LNCAP (cell line): ENCODE results near the gene SCN4B.

Experiments used
- TF ChIP-seq, protein P1 (sequence below): fragments of 450-650 bp; IDR thresholded peaks from 2 replicates; pipeline ENCODE4 v1.5.1; 2017; ENCODE audit warnings: mild to moderate bottlenecking

Gene SCN4B

DNA sequence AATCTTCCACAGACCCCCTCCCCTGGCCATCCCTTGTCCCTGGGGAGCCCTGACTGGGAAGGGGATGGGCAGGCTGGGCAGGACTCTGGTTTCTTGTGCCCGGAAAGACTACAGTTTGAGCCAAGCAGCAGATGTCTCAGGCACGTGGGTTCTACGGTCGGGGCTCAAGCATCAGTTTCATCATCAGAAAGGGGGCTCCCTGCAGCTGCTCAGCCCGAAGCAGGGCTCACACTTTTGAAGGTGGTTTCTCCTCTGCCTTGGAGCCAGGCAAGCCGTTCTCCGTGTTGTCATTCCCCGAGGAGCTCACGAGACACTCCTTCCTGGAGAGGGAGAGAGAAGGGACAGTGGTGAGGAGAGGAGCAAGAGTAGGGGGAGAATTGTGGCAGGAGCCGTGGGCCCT, 15.8 kb downstream of the SCN4B start:
- TF ChIP-seq, protein P1, sequence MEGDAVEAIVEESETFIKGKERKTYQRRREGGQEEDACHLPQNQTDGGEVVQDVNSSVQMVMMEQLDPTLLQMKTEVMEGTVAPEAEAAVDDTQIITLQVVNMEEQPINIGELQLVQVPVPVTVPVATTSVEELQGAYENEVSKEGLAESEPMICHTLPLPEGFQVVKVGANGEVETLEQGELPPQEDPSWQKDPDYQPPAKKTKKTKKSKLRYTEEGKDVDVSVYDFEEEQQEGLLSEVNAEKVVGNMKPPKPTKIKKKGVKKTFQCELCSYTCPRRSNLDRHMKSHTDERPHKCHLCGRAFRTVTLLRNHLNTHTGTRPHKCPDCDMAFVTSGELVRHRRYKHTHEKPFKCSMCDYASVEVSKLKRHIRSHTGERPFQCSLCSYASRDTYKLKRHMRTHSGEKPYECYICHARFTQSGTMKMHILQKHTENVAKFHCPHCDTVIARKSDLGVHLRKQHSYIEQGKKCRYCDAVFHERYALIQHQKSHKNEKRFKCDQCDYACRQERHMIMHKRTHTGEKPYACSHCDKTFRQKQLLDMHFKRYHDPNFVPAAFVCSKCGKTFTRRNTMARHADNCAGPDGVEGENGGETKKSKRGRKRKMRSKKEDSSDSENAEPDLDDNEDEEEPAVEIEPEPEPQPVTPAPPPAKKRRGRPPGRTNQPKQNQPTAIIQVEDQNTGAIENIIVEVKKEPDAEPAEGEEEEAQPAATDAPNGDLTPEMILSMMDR: no peak

DNA sequence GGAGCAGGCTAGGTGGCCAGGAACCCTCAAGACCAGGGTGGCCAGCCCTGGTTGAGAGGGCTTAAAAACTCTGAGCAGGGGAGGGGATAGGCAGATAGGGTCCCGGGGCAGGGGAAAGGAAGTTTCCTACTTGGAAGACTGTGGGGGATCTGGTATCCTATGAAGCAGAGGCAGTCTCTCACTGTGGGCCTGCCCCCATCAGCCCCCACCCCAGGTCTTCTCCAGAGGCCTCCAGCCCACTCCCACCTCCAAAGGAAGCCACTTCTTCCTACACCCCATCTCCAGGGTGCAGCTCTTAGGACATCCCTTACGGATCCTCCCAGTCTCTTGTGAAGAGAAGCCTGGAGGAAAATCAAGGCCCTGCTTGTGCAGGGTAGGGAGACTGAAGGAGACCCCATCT, 16.3 kb downstream of the SCN4B start:
- TF ChIP-seq, protein P1: no peak

DNA sequence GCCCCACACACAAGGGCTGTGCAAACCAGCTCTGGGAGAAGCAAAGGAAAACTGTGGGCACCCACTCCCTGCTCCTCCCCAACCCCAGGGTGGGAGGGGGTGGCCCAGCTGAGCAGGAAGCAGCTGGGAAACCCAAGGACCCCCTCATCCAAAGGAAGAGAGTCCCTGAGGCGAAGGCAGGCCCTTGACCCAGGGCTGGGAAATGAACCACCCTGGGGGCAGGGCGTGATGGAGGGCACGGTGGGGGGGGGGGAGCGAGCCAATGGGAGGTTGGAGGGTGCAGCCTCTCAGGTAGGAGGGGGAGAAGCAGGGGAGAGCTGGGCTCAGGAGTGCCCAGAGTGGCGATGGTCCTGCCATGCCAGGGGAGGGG, 16.8 kb downstream of the SCN4B start:
- TF ChIP-seq, protein P1: no peak

DNA sequence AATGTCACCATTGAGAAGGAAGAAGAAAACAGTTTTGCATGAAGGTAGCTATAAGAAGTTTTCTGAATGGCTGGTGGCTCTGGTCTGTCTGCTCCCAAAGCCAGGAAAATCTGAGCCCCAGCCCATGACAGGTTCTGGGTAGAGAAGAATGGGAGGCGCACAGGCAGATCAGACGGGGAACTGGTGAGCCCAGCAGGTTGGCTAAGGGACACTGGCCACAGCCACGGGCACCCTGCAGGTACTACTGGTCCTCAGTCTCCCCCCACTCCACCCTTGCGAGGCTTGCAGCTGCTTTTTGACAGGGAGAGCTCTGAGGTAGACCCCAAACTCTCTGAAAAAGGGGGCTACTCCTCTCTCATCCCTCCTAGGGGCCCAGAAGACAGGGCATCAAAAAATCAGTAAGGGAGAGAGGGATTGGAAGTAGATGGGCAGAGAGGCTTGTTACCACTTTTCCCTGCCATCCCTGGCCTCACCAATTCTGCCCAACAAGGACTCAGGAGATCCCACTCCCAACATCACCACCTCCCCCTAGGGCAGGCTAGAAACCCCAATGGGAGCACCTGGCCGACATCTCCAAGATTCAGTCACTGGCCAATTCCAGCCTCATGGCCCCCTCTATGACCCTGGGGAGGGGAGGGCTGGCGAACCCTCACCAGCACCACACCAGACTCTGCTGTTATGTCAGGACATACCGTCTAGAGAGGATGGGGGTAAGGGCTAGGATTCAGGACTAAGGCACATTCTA, 17.4 kb downstream of the SCN4B start:
- TF ChIP-seq, protein P1: no peak

DNA sequence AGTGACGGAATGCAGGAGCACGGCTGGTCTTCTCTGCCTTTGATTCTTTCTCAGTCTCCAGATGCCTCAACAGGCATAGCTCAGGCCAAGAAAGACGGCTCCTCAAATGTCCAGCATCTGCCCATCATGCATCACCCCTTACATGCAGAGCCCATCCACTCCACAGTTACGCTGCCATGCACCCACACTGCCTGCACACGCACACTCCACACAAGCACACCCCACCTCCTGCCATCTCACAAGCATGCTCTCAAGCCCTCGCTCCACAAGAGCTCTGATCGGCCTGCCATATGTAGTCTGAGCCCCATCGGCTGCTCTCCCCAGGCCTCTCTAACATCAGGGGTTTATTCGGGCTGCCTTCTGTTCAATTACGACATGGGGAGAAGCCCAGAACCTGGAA, 18.8 kb downstream of the SCN4B start:
- TF ChIP-seq, protein P1: no peak

DNA sequence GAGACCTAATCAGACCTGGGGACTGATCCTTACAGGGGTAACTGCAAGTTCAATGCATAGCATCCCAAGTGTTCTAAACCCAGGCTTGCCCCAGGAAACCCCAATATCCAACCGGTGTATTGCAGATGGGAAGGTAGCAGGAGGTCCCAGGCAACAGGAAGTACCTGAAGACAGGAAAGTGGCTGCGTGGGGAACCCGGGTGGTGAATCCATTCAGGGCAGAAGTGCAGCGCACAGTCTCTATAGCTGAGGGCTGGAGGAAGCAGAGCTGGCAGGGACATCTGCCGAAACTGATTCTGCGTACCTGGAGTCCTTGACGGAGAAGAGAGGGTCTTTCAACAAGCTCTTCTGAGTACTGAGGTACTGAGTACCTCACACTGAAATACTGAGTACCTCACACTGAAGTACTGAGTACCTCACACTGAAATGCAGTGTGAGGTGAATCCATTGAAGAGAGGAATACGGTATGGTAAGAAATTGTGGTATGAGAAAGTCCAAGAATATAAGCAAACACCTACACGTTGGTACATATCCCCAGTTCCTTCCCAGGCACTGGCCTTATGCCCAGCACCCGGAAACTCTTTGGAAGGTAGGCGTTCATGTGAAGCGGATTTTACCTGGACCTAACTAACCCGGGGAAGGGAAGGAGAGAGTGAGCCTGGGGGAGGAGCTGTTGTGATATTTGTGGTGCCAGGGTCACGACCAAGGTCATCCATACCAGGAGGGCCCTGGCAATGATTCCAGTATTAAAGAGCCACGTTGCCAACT, 20.1 kb downstream of the SCN4B start:
- TF ChIP-seq, protein P1: no peak

DNA sequence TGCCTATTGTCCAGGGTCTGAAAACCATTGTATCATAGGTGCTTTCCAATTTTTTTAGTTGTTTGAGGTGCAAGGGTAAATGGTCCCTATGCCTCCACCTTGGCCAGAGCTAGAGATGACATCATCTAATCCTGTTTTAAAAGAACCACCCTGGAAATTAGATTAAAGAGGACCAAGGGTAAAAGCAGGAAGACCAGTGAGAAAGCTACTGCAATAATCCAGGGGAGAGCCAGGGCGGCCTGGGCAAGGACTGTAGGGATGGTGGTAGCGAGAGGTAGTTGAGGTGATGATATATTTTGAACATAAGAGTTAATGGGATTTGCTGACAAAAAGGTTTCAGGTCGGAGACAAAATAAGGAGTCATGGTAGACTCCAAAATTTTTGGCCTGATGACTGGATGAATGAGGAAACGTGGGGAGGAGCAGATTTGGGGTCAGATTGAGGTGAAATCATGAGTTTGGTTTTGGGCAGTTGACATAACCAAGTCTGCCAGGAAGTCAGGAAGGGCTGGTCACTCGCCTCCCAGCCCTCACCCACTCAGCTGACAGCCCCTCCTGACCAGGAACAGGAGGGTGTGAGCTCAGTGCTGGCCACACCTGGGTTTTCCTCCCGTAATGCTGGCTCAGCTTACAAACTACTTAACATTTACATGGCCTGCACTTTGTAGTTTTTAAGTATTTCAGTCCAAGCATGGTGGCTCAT, 23.0 kb downstream of the SCN4B start:
- TF ChIP-seq, protein P1: no peak
